Fibroblast of mammary gland (primary cell): ENCODE data around the gene SP9.

Experiments used
- DNase-seq: peaks from one replicate; pipeline ENCODE4 v3.0.0-alpha.2; 2010; ENCODE audit warnings: low read depth
- H3K4me3 ChIP-seq: 2 replicates; pipeline ENCODE4 v1.5.1; 2011; ENCODE audit warnings: low read depth, mild to moderate bottlenecking, low read length, moderate library complexity; ENCODE audit not compliant: control insufficient read depth
- CTCF ChIP-seq: conservative IDR thresholded peaks from 2 replicates; pipeline ENCODE4 v1.5.1; 2011; ENCODE audit warnings: low read depth, low read length, inconsistent platforms; ENCODE audit not compliant: control insufficient read depth, insufficient read depth

Gene SP9

GRCh38 chr2:174328114-174328960, 6.4 kb upstream of the SP9 start:
- DNase-seq: no peak
- no peak for TF ChIP-seq CTCF
- H3K4me3 ChIP-seq: peak overlapping the region; percentile 7

- no peak for TF ChIP-seq CTCF
Measured at GRCh38 chr2:174328961-174329715, 5.6 kb upstream of the SP9 start.

GRCh38 chr2:174330945-174331594, 3.7 kb upstream of the SP9 start:
- no peak for TF ChIP-seq CTCF
- H3K4me3 ChIP-seq: no peak overlapping the region
- DNase-seq: no peak

More at GRCh38 chr2:174328961-174329715, 5.6 kb upstream of the SP9 start:
- no peak for DNase-seq
- H3K4me3 ChIP-seq: no peak overlapping the region

- no peak overlapping the region for H3K4me3 ChIP-seq
- TF ChIP-seq CTCF: no peak
- no peak for DNase-seq
Measured at GRCh38 chr2:174331595-174332216, 3.0 kb upstream of the SP9 start.

GRCh38 chr2:174332217-174332963, 2.4 kb upstream of the SP9 start:
- TF ChIP-seq CTCF: no peak
- H3K4me3 ChIP-seq: no peak overlapping the region
- no peak for DNase-seq

- TF ChIP-seq CTCF: no peak
- no peak for DNase-seq
- H3K4me3 ChIP-seq: no peak overlapping the region
Measured at GRCh38 chr2:174333017-174333371, 1.8 kb upstream of the SP9 start.
